Cardiac muscle cell (in vitro differentiated cells and primary cell): ENCODE data around the gene HS3ST3A1. TPM values are rescaled to one million over a fixed set of nuclear protein-coding genes. Genes with fewer than 3 reads are reported as not detected.

Source experiments
- DNase-seq, 2 donors: peaks; one replicate each; pipeline versions ENCODE4 v3.0.0 to v3.0.0-alpha.2; 2010 to 2017; ENCODE audit warnings: low read depth in 1 of 2, low spot score in 1 of 2
- H3K27ac ChIP-seq: fragments of 200-600 bp; sonication (generic); 2 replicates; pipeline ENCODE4 v1.5.1; 2016
- H3K27me3 ChIP-seq: fragments of 200-600 bp; sonication (generic); 2 replicates; pipeline ENCODE4 v1.6.0; 2016; ENCODE audit warnings: control low read depth
- H3K36me3 ChIP-seq: fragments of 200-600 bp; sonication (generic); 2 replicates; pipeline ENCODE4 v1.5.1; 2016; ENCODE audit warnings: control low read depth
- H3K4me1 ChIP-seq: fragments of 200-600 bp; sonication (generic); 2 replicates; pipeline ENCODE4 v1.8.1; 2017; ENCODE audit warnings: low read depth, mild to moderate bottlenecking, mixed run types
- H3K4me3 ChIP-seq: fragments of 200-600 bp; sonication (generic); 2 replicates; pipeline ENCODE4 v1.5.1; 2016; ENCODE audit warnings: mild to moderate bottlenecking
- H3K9me3 ChIP-seq: fragments of 200-600 bp; sonication (generic); 2 replicates; pipeline ENCODE4 v1.5.1; 2017; ENCODE audit warnings: low read depth, mild to moderate bottlenecking, control low read depth
- polyA plus RNA-seq: library from polyadenylated mRNA; unstranded; fragments of >200 nt; fragmentation: Nextera tagmentation; extraction: Ambion mirVana; gene quantifications from 2 replicates; pipeline ENCODE4 v1.2.1, GENCODE V29; 2016
- total RNA-seq: library from RNA; depleted of rRNA; stranded (reverse); fragments of >200 nt; gene quantifications from 2 replicates; pipeline ENCODE4 v1.2.3, GENCODE V29; 2016
- TF ChIP-seq, protein P1 (sequence below): IDR thresholded peaks from 2 replicates; pipeline ENCODE4 v1.5.1; 2012; ENCODE audit warnings: low read depth, mild to moderate bottlenecking, low read length

Gene HS3ST3A1
- total and polyA plus RNA-seq, 2 experiments from 2014 or later = 8.2 to 20.6 TPM

DNA sequence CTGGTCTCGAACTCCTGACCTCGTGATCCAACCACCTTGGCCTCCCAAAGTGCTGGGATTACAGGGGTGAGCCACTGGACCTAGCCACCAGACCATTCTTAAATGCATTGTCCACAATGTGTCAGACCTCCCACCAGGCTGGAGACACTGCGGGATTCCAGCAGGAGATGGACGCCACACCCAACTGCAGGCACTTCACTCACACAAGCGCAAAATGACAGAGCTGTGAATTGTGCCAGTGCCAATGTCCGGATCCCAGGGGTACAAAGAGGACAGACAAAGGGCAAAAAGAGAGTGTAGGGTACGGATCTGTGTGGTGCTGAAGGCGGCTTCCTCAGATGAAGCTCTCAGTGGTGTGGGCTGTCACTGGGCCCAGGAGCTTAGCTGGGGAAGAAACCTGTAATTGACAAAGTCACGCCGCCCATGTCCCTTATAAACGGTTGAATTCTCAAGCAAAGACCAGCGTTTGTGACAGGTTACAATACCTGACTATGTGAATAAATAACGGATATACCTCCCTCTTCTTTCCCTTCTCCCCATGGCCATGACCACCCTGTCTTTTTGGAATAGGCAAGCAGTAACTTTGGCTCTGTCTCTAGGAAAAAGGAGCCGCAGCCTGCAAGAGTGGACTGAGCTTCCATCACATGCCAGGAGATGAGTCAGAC, 40.0 kb downstream of the HS3ST3A1 start:
- no peak overlapping the region for H3K27ac ChIP-seq
- no peak overlapping the region for H3K4me3 ChIP-seq
- TF ChIP-seq, protein P1, sequence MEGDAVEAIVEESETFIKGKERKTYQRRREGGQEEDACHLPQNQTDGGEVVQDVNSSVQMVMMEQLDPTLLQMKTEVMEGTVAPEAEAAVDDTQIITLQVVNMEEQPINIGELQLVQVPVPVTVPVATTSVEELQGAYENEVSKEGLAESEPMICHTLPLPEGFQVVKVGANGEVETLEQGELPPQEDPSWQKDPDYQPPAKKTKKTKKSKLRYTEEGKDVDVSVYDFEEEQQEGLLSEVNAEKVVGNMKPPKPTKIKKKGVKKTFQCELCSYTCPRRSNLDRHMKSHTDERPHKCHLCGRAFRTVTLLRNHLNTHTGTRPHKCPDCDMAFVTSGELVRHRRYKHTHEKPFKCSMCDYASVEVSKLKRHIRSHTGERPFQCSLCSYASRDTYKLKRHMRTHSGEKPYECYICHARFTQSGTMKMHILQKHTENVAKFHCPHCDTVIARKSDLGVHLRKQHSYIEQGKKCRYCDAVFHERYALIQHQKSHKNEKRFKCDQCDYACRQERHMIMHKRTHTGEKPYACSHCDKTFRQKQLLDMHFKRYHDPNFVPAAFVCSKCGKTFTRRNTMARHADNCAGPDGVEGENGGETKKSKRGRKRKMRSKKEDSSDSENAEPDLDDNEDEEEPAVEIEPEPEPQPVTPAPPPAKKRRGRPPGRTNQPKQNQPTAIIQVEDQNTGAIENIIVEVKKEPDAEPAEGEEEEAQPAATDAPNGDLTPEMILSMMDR = no peak
- H3K9me3 ChIP-seq = no peaks in the 10 kb centered on the region
- DNase-seq = peak in 1 of 2 donors; percentile 92
- H3K27me3 ChIP-seq = no peaks in the 10 kb centered on the region
- no peaks in the 10 kb centered on the region for H3K4me1 ChIP-seq
- no peaks in the 10 kb centered on the region for H3K36me3 ChIP-seq

DNA sequence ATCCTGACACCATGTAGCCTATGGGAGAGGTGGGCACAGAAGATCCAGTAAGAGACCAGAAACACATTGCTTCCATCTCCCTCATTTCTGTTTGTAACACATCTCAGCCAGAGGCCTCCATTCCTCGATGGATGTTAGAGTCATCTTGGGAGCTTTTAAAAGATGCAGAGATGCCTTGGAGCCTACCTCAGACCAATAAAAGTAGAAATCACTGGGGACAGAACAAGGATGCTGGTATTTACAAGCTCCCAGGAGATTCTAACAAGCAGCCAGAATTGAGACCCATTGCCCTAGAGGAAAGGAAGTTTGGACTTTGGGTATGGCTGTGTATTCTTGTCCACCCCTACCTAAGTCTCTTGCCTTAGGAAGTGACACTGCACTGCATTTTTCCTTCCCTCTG, 40.8 kb downstream of the HS3ST3A1 start:
- TF ChIP-seq, protein P1 = no peak
- H3K27ac ChIP-seq = no peak overlapping the region
- no peak overlapping the region for H3K4me3 ChIP-seq

DNA sequence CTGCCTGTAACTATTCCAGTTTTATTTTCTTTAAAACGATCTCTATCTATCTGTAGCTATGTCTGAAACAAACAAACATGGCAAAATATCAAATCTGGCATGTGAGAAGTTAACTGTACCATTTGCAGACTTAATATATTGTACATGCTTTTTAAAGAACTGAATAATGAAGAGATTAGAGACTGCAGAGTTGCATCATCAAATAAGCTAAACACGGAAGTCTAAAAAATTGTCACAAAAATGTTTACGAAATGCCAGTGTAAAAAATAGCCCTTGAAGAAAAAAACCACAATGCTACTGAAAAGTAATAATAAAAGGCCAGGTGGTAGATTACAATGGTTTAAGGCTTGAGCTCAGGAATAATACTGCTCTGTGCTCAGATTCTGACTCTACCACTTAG, 43.1 kb downstream of the HS3ST3A1 start:
- Histone ChIP-seq H3K9me3 (no peaks in the 10 kb centered on the region), H3K27ac (no peak overlapping the region), H3K4me3 (no peak overlapping the region), H3K27me3 (no peaks in the 10 kb centered on the region), H3K4me1 (no peaks in the 10 kb centered on the region), H3K36me3 (no peaks in the 10 kb centered on the region)
- no peak for DNase-seq
- TF ChIP-seq, protein P1 = no peak

More for the DNA sequence above, 40.8 kb downstream of the HS3ST3A1 start:
- Histone ChIP-seq H3K4me1 (no peaks in the 10 kb centered on the region), H3K9me3 (no peaks in the 10 kb centered on the region), H3K27me3 (no peaks in the 10 kb centered on the region), H3K36me3 (no peaks in the 10 kb centered on the region)
- DNase-seq = no peak

DNA sequence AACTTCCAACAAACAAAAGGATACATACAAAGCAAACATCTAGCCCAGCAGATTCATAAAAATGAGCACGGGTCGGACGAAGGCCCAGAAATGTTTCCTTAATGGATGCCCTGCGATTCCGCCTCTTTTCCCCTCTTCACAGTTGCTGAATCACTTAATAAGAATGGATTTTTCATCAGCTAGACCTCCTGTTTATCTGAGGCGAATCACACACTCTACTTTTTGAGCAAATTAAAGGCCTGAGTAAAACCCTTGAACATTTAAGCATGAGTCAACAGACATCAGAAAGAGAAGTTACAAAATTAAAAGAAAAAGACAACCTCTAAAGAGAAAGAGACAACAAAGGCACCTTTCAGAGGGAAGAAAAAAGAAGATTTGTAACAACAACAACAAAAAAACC, 44.7 kb downstream of the HS3ST3A1 start:
- H3K4me3 ChIP-seq = no peak overlapping the region
- TF ChIP-seq, protein P1 = no peak
- H3K27me3 ChIP-seq = no peaks in the 10 kb centered on the region
- H3K36me3 ChIP-seq = no peaks in the 10 kb centered on the region
- no peaks in the 10 kb centered on the region for H3K4me1 ChIP-seq
- no peaks in the 10 kb centered on the region for H3K9me3 ChIP-seq
- H3K27ac ChIP-seq = no peak overlapping the region
- peak in 1 of 2 donors; percentile 53 for DNase-seq

GRCh38 chr17:13554231-13554630, 47.5 kb downstream of the HS3ST3A1 start:
- TF ChIP-seq, protein P1 = no peak
- H3K36me3 ChIP-seq = no peaks in the 10 kb centered on the region
- no peak for DNase-seq
- no peaks in the 10 kb centered on the region for H3K4me1 ChIP-seq
- no peaks in the 10 kb centered on the region for H3K9me3 ChIP-seq
- no peak overlapping the region for H3K27ac ChIP-seq
- no peak overlapping the region for H3K4me3 ChIP-seq
- no peaks in the 10 kb centered on the region for H3K27me3 ChIP-seq
